Hepatocyte (in vitro differentiated cells): Measurements from ENCODE around the gene OLFM3. TPM values are rescaled to one million over a fixed set of nuclear protein-coding genes. Genes with fewer than 3 reads are reported as not detected.

ENCODE experiments used
- DNase-seq: peaks from one replicate; pipeline ENCODE4 v3.0.0-alpha.2; 2016; ENCODE audit warnings: low spot score
- H2AFZ ChIP-seq: fragments of 200-600 bp; sonication (generic); 2 replicates; pipeline ENCODE4 v1.6.0; 2016; ENCODE audit warnings: antibody characterized with exemption, mild to moderate bottlenecking
- H3K27ac ChIP-seq: fragments of 200-600 bp; sonication (generic); 2 replicates; pipeline ENCODE4 v1.5.1; 2016; ENCODE audit warnings: mild to moderate bottlenecking
- H3K27me3 ChIP-seq: fragments of 200-600 bp; sonication (generic); 2 replicates; pipeline ENCODE4 v1.6.1; 2016
- H3K36me3 ChIP-seq: fragments of 200-600 bp; sonication (generic); replicated peaks from 2 replicates; pipeline ENCODE4 v1.5.1; 2016; ENCODE audit warnings: low read depth; ENCODE audit not compliant: insufficient read depth
- H3K4me1 ChIP-seq: fragments of 200-600 bp; sonication (generic); 2 replicates; pipeline ENCODE4 v1.5.1; 2016; ENCODE audit warnings: mild to moderate bottlenecking, moderate library complexity; ENCODE audit not compliant: insufficient read depth
- H3K4me2 ChIP-seq: fragments of 200-600 bp; sonication (generic); 2 replicates; pipeline ENCODE4 v1.6.0; 2016
- H3K4me3 ChIP-seq: fragments of 200-600 bp; sonication (generic); 2 replicates; pipeline ENCODE4 v1.5.1; 2016; ENCODE audit warnings: mild to moderate bottlenecking
- H3K79me2 ChIP-seq: fragments of 200-600 bp; sonication (generic); 2 replicates; pipeline ENCODE4 v1.6.0; 2017; ENCODE audit warnings: mild to moderate bottlenecking
- H3K9me2 ChIP-seq: fragments of 200-600 bp; sonication (generic); replicated peaks from 2 replicates; pipeline ENCODE4 v1.6.0; 2017; ENCODE audit warnings: mild to moderate bottlenecking; ENCODE audit not compliant: insufficient read depth
- H3K9me3 ChIP-seq: fragments of 200-600 bp; sonication (generic); 2 replicates; pipeline ENCODE4 v1.5.1; 2016; ENCODE audit warnings: low read depth, mild to moderate bottlenecking
- H4K20me1 ChIP-seq: fragments of 200-600 bp; sonication (generic); 2 replicates; pipeline ENCODE4 v1.6.0; 2016; ENCODE audit warnings: mild to moderate bottlenecking; ENCODE audit not compliant: insufficient read depth, poor library complexity, severe bottlenecking
- EZH2 ChIP-seq: fragments of 200-600 bp; sonication (generic); IDR thresholded peaks from 2 replicates; pipeline ENCODE4 v1.6.1; 2016; ENCODE audit warnings: antibody characterized with exemption, mild to moderate bottlenecking, borderline replicate concordance
- EZH2phosphoT487 ChIP-seq: fragments of 200-600 bp; sonication (generic); IDR thresholded peaks from one replicate; pipeline ENCODE4 v1.6.1; 2018; ENCODE audit warnings: antibody characterized with exemption, mild to moderate bottlenecking, low read depth, moderate library complexity; ENCODE audit not compliant: unreplicated experiment, severe bottlenecking
- WGBS: methylation state at CpG from one replicate; pipeline ENCODE4 v1.1.6; 2016; ENCODE audit warnings: low lambda C conversion rate; ENCODE audit errors: missing lambda C conversion rate; 5-methylcytosine and 5-hydroxymethylcytosine counted together
- polyA plus RNA-seq: library from polyadenylated mRNA; unstranded; fragments of >200 nt; fragmentation: Nextera tagmentation; extraction: Ambion mirVana; gene quantifications from 2 replicates; pipeline ENCODE4 v1.2.1, GENCODE V29; 2016
- total RNA-seq: library from RNA; depleted of rRNA; stranded (reverse); fragments of >200 nt; gene quantifications from 2 replicates; pipeline ENCODE4 v1.2.3, GENCODE V29; 2014
- TF ChIP-seq, protein P1 (sequence below): fragments of 200-600 bp; sonication (generic); IDR thresholded peaks from 2 replicates; pipeline ENCODE4 v1.5.1; 2016; ENCODE audit warnings: antibody characterized with exemption, mild to moderate bottlenecking; ENCODE audit not compliant: poor library complexity

Gene OLFM3
- total and polyA plus RNA-seq, 2 experiments from 2014 or later = 2.7 to 6.2 TPM

DNA sequence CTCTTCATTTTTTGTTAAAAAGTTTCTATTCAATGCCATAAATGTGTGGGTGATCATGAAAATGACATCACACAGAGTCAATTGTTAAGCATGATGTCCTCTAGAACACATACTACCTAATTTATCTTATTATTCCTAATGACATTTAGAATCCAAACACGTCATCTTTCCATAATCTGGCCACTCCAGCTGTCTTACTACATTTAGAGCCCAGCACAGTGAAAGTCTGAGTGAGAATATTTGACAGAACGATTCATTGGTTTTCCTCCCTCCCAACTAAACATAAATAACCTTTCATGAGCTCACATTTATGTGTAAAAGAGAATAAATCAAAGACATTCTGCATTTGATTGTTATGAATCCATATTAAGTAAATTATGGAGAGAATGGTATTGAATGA lies 160.7 kb downstream of the OLFM3 start:
- TF ChIP-seq, protein P1, sequence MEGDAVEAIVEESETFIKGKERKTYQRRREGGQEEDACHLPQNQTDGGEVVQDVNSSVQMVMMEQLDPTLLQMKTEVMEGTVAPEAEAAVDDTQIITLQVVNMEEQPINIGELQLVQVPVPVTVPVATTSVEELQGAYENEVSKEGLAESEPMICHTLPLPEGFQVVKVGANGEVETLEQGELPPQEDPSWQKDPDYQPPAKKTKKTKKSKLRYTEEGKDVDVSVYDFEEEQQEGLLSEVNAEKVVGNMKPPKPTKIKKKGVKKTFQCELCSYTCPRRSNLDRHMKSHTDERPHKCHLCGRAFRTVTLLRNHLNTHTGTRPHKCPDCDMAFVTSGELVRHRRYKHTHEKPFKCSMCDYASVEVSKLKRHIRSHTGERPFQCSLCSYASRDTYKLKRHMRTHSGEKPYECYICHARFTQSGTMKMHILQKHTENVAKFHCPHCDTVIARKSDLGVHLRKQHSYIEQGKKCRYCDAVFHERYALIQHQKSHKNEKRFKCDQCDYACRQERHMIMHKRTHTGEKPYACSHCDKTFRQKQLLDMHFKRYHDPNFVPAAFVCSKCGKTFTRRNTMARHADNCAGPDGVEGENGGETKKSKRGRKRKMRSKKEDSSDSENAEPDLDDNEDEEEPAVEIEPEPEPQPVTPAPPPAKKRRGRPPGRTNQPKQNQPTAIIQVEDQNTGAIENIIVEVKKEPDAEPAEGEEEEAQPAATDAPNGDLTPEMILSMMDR = no peak
- TF ChIP-seq EZH2phosphoT487 (no peak), EZH2 (no peak)
- H3K27me3 ChIP-seq = no peaks in the 10 kb centered on the region
- no peak overlapping the region for H3K27ac ChIP-seq
- no peaks in the 10 kb centered on the region for H3K9me3 ChIP-seq
- H3K4me2 ChIP-seq = no peak overlapping the region
- H3K4me1 ChIP-seq = no peaks in the 10 kb centered on the region
- no peaks in the 10 kb centered on the region for H3K9me2 ChIP-seq
- 74% methylated on average over 2 of the region's 2 CpGs for WGBS
- H2AFZ ChIP-seq = no peak overlapping the region
- DNase-seq = no peak
- no peaks in the 10 kb centered on the region for H3K79me2 ChIP-seq
- no peaks in the 10 kb centered on the region for H3K36me3 ChIP-seq
- H3K4me3 ChIP-seq = no peak overlapping the region
- H4K20me1 ChIP-seq = no peaks in the 10 kb centered on the region

DNA sequence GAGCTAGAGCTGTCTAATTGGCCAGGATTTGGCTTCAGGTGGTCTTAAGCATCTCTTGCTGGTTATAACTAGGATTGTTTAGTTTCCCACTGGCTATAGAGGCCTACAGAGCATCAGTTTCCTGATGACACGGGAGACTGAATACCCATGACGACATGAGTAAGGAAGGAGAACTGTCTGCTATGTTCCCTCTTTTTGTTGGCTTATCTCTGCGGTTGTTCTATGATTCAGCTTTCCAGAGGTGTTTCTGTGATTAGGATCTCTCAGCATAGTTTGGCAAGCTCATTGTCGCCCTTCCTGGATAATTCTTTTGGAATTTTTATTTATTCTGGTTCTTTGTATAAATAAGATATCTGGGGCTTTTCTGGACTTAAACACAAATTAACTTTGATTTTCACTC lies 163.4 kb downstream of the OLFM3 start:
- TF ChIP-seq, protein P1 = no peak
- TF ChIP-seq EZH2 = no peak
- no peak for TF ChIP-seq EZH2phosphoT487
- Histone ChIP-seq H3K27ac (no peak overlapping the region), H3K36me3 (no peaks in the 10 kb centered on the region), H3K27me3 (no peaks in the 10 kb centered on the region), H3K4me3 (no peak overlapping the region), H2AFZ (no peak overlapping the region), H3K79me2 (no peaks in the 10 kb centered on the region), H3K9me3 (no peaks in the 10 kb centered on the region), H3K4me1 (no peaks in the 10 kb centered on the region), H3K9me2 (no peaks in the 10 kb centered on the region), H3K4me2 (no peak overlapping the region), H4K20me1 (no peaks in the 10 kb centered on the region)
- WGBS = 59% methylated on average over 4 of the region's 4 CpGs
- no peak for DNase-seq

DNA sequence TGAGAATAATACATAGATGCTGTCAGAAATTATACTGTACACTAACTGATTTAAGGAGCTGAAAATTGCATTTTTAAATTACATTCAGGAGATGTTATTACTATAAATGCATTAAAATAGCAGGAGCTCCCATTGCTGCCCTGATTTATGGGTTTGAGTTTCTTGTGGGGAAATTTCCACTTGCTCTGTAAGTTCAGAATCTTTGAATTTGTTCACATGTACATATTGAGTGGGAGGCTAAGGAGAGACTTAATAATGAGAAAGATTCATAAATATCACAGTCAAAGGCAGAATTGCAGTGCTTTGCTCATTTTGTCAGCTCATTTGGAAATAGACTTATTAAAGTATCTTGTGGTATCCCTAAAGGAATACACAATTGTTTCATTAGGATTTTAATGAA lies 170.3 kb downstream of the OLFM3 start:
- H3K36me3 ChIP-seq = no peaks in the 10 kb centered on the region
- H3K9me2 ChIP-seq = no peaks in the 10 kb centered on the region
- H3K27ac ChIP-seq = no peak overlapping the region
- H2AFZ ChIP-seq = no peak overlapping the region
- no peak overlapping the region for H3K4me2 ChIP-seq
- H3K79me2 ChIP-seq = no peaks in the 10 kb centered on the region
- no peak overlapping the region for H3K4me3 ChIP-seq
- no peak for DNase-seq
- no peaks in the 10 kb centered on the region for H3K9me3 ChIP-seq
- H3K27me3 ChIP-seq = no peaks in the 10 kb centered on the region
- TF ChIP-seq EZH2phosphoT487 (no peak), EZH2 (no peak)
- TF ChIP-seq, protein P1 = no peak
- H4K20me1 ChIP-seq = no peaks in the 10 kb centered on the region
- no peaks in the 10 kb centered on the region for H3K4me1 ChIP-seq

DNA sequence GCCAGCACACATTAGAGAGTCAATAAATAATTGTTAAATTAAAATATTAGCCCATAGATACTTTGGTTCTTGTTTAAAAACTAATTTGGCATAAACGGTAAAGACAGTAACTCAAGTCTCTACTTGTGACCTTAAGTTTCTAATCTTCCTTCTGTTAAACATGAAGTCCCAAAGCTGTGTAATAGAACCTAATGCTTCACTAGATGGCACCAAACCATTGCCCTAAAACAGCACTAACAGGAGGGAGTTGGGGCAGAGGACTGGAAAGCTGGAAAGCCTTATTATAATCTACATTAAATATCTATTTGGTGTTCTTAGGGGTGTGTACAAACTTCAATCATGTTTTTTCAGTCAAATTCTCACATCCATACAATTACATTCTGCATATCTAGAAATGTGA lies 176.7 kb downstream of the OLFM3 start:
- peak; percentile 68 for DNase-seq
- no peak overlapping the region for H3K4me3 ChIP-seq
- no peak overlapping the region for H3K27ac ChIP-seq
- H4K20me1 ChIP-seq = no peaks in the 10 kb centered on the region
- H3K79me2 ChIP-seq = no peaks in the 10 kb centered on the region
- no peaks in the 10 kb centered on the region for H3K9me2 ChIP-seq
- TF ChIP-seq, protein P1 = peak; percentile 72
- TF ChIP-seq EZH2phosphoT487 = no peak
- H2AFZ ChIP-seq = no peak overlapping the region
- no peaks in the 10 kb centered on the region for H3K27me3 ChIP-seq
- no peaks in the 10 kb centered on the region for H3K36me3 ChIP-seq
- H3K4me2 ChIP-seq = no peak overlapping the region
- no peaks in the 10 kb centered on the region for H3K4me1 ChIP-seq
- WGBS = 68% methylated on average over 1 of the region's 1 CpG
- H3K9me3 ChIP-seq = no peaks in the 10 kb centered on the region
